Muscle layer of colon (tissue), 2 donors: ENCODE data around the gene EFS.
A peak's percentile ranks its signal among the peaks of the same experiment; 100 is the strongest.

Experiments used
- H3K27ac ChIP-seq: one replicate; pipeline ENCODE4 v1.7.0; 2013; ENCODE audit warnings: low read depth, mild to moderate bottlenecking, low read length, moderate library complexity
- H3K27me3 ChIP-seq, 2 donors: one replicate each; pipeline ENCODE4 v1.7.0; 2013; ENCODE audit warnings: low read length in 2 of 2, mild to moderate bottlenecking in 2 of 2; ENCODE audit not compliant: insufficient read depth in 2 of 2, control insufficient read depth in 1 of 2
- H3K36me3 ChIP-seq: one replicate; pipeline ENCODE4 v1.7.0; 2013; ENCODE audit warnings: mild to moderate bottlenecking, low read length; ENCODE audit not compliant: insufficient read depth
- H3K4me1 ChIP-seq: one replicate; pipeline ENCODE4 v1.7.0; 2013; ENCODE audit warnings: mild to moderate bottlenecking, low read length; ENCODE audit not compliant: insufficient read depth
- H3K4me3 ChIP-seq, 2 donors: one replicate each; pipeline ENCODE4 v1.7.0; 2013; ENCODE audit warnings: low read length in 2 of 2, low read depth in 1 of 2, mild to moderate bottlenecking in 1 of 2, moderate library complexity in 1 of 2
- H3K9ac ChIP-seq: one replicate; pipeline ENCODE4 v1.7.0; 2013; ENCODE audit warnings: low read length
- H3K9me3 ChIP-seq: one replicate; pipeline ENCODE4 v1.7.0; 2013; ENCODE audit warnings: mild to moderate bottlenecking, low read length
- donor health status: abdominal sarcoma.
- donor health status: Adenocarcinoma of cecum.

EFS gene

GRCh38 chr14:23376482-23377197 lies 11.7 kb upstream of the EFS start, which contains the start of gene CMTM5:
Gene CMTM5 (plus strand): TSS chr14:23377046. CDS start chr14:23377252, 206 bp downstream.
- Histone ChIP-seq H3K9ac (no peak within 1 kb of the TSS), H3K27me3 (no peaks in the 10 kb centered on the region), H3K27ac (no peak within 1 kb of the TSS), H3K4me1 (no peaks in the 10 kb centered on the region), H3K9me3 (no peaks in the 10 kb centered on the region), H3K36me3 (no peaks in the 10 kb centered on the region), H3K4me3 (peak within 1 kb of the TSS in 1 of 2 donors; percentile 35)

GRCh38 chr14:23375527-23376251 lies 10.7 kb upstream of the EFS start:
- no peaks in the 10 kb centered on the region for H3K9me3 ChIP-seq
- H3K9ac ChIP-seq: no peak overlapping the region
- no peak overlapping the region for H3K27ac ChIP-seq
- no peaks in the 10 kb centered on the region for H3K27me3 ChIP-seq
- H3K4me1 ChIP-seq: no peaks in the 10 kb centered on the region
- H3K36me3 ChIP-seq: no peaks in the 10 kb centered on the region
- H3K4me3 ChIP-seq: no peak overlapping the region

- Histone ChIP-seq H3K9ac (no peak overlapping the region), H3K4me1 (no peaks in the 10 kb centered on the region), H3K9me3 (no peaks in the 10 kb centered on the region), H3K27me3 (no peaks in the 10 kb centered on the region), H3K36me3 (no peaks in the 10 kb centered on the region), H3K27ac (no peak overlapping the region), H3K4me3 (no peak overlapping the region)
Observed at GRCh38 chr14:23373041-23373440, 8.1 kb upstream of the EFS start.

- Histone ChIP-seq H3K27me3 (no peaks in the 10 kb centered on the region), H3K9ac (no peak within 1 kb of the TSS), H3K27ac (no peak within 1 kb of the TSS), H3K4me3 (no peak within 1 kb of the TSS), H3K36me3 (no peaks in the 10 kb centered on the region), H3K4me1 (no peaks in the 10 kb centered on the region), H3K9me3 (no peaks in the 10 kb centered on the region)
Observed at GRCh38 chr14:23372509-23372908, 7.5 kb upstream of the EFS start, which contains the start of gene IL25. Gene IL25 (plus strand): TSS chr14:23372809.

- H3K9me3 ChIP-seq: no peaks in the 10 kb centered on the region
- no peak overlapping the region for H3K9ac ChIP-seq
- no peak overlapping the region for H3K27ac ChIP-seq
- no peaks in the 10 kb centered on the region for H3K27me3 ChIP-seq
- no peak overlapping the region for H3K4me3 ChIP-seq
- no peaks in the 10 kb centered on the region for H3K36me3 ChIP-seq
- H3K4me1 ChIP-seq: peaks cover 3% of the 10 kb centered on the region
Observed at GRCh38 chr14:23371865-23372264, 6.9 kb upstream of the EFS start.

- Histone ChIP-seq H3K27me3 (peaks cover 0 to 4% of the 10 kb centered on the region in 2 donors), H3K4me1 (peaks cover 6% of the 10 kb centered on the region), H3K9me3 (no peaks in the 10 kb centered on the region), H3K36me3 (no peaks in the 10 kb centered on the region), H3K4me3 (no peak overlapping the region), H3K9ac (no peak overlapping the region), H3K27ac (no peak overlapping the region)
Observed at GRCh38 chr14:23370221-23370620, 5.2 kb upstream of the EFS start.

GRCh38 chr14:23366426-23366921 lies 1.5 kb upstream of the EFS start:
- Histone ChIP-seq H3K27me3 (peaks cover 0 to 4% of the 10 kb centered on the region in 2 donors), H3K9me3 (no peaks in the 10 kb centered on the region), H3K4me1 (peaks cover 32% of the 10 kb centered on the region), H3K4me3 (peak overlapping the region; percentile 43 to 64), H3K36me3 (no peaks in the 10 kb centered on the region), H3K27ac (peak overlapping the region; percentile 98), H3K9ac (peak overlapping the region; percentile 85)

- Histone ChIP-seq H3K36me3 (no peaks in the 10 kb centered on the region), H3K27ac (peak overlapping the region; percentile 98), H3K4me1 (peaks cover 36% of the 10 kb centered on the region), H3K9me3 (no peaks in the 10 kb centered on the region), H3K9ac (peak overlapping the region; percentile 63), H3K27me3 (peaks cover 0 to 4% of the 10 kb centered on the region in 2 donors), H3K4me3 (peak overlapping the region; percentile 64 to 71)
Observed at GRCh38 chr14:23365732-23366425, 907 bp upstream of the EFS start.

- Histone ChIP-seq H3K27me3 (peaks cover 0 to 4% of the 10 kb centered on the region in 2 donors), H3K27ac (peak overlapping the region; percentile 98), H3K36me3 (peaks cover 11% of the 10 kb centered on the region), H3K9me3 (no peaks in the 10 kb centered on the region), H3K9ac (peak overlapping the region; percentile 82), H3K4me1 (peaks cover 41% of the 10 kb centered on the region), H3K4me3 (peak overlapping the region; percentile 68 to 71)
Observed at GRCh38 chr14:23364164-23365035, 572 bp downstream of the EFS start.

GRCh38 chr14:23362200-23362599 lies 2.8 kb downstream of the EFS start:
- Histone ChIP-seq H3K27me3 (peaks cover 0 to 4% of the 10 kb centered on the region in 2 donors), H3K4me1 (peaks cover 41% of the 10 kb centered on the region), H3K9me3 (no peaks in the 10 kb centered on the region), H3K27ac (no peak overlapping the region), H3K9ac (no peak overlapping the region), H3K4me3 (no peak overlapping the region), H3K36me3 (peaks cover 11% of the 10 kb centered on the region)
